CD4-positive, alpha-beta T cell treated with Interleukin-17A for 1 hour (primary cell): ENCODE measurements around the gene MAP3K21.

Experiments used
- DNase-seq: peaks from one replicate; pipeline ENCODE4 v3.0.0-alpha.2; 2020

The MAP3K21 gene

GRCh38 chr1:233390842-233391737 is 63.6 kb downstream of the MAP3K21 start:
- DNase-seq, result no peak

GRCh38 chr1:233393084-233393840 is 65.7 kb downstream of the MAP3K21 start:
- no peak for DNase-seq

GRCh38 chr1:233393926-233394680 is 66.6 kb downstream of the MAP3K21 start:
- no peak for DNase-seq

- peak; percentile 55 for DNase-seq
Observed at GRCh38 chr1:233394860-233395717, 67.6 kb downstream of the MAP3K21 start.

DNA sequence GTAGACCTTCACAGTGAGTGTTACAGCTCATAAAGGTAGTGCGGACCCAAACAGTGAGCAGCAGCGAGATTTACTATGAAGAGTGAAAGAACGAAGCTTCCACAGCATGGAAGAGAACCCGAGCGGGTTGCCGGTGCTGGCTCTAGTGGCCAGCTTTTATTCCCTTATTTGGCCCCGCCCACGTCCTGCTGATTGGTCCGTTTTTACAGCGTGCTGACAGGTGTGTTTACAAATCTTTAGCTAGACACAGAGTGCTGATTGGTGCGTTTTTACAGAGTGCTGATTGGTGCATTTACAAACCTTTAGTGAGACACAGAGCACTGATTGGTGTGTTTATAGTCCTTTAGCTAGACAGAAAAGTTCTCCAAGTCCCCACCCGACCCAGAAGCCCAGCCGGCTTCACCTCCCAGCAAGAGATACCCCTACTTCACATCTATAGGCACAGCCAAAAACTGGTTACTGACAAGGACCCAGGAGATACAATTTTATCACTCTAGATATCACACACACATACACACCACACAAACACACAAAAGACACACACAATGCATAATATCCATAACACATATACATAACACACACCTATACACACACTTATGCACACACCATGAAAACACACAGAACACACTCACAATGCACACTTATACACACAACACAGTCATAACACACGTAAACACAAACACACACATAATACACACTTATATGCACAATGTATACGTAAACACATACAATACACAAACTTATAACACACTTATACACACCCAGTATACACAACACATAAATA is 68.5 kb downstream of the MAP3K21 start:
- DNase-seq, result no peak

DNA sequence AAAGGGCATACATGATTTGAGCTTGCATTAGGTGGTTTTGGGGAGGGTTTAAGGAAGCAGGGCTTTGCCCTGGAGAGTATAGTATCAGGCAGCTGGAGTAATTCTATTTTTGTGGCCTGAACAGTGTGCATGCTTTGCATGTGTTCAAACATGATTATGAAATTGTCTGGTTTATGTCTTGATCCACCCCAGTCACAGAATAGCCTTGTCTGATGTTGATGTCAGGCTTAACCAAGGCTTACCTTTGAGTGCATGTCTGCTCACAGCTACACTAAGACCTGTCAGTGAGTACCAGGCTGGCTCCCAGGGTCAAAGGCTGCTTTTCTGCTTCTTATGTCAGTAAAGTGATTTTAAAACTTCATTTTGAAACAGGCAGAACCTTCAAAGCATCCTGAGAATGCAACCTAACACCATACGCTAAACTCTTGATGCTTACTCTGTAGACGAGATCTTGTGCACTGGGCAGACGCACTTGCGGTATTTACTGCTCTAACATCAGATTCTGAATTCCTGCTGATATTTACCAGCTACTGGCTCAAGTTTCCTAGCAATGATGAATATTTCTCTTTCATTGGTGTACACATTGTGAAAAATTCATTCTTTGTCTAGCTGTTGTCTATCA is 78.9 kb downstream of the MAP3K21 start:
- DNase-seq, result no peak

- DNase-seq, result no peak
Observed at GRCh38 chr1:233406994-233407631, 79.6 kb downstream of the MAP3K21 start.

DNA sequence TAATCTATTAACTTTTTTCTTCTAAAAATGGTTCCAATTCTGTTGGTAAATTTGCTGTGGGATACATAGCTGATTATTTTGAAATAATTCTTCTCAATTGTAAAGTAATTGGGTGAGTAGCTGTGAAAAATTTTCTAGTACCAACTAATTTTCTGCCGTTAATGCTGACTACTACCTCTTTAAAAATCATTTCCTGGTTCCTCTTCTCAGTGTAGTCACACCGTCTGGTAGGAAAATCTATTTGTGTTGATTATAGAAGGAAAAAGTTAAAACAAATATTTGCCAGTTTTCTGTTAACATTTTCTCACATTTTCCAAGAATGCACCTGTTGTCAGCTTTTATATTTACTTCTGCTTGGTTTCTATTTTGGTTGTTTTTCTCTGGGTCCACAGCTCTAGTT is 82.0 kb downstream of the MAP3K21 start:
- no peak for DNase-seq

GRCh38 chr1:233410906-233411305 is 83.4 kb downstream of the MAP3K21 start:
- no peak for DNase-seq

- no peak for DNase-seq
Observed at GRCh38 chr1:233412812-233413211, 85.3 kb downstream of the MAP3K21 start.

DNA sequence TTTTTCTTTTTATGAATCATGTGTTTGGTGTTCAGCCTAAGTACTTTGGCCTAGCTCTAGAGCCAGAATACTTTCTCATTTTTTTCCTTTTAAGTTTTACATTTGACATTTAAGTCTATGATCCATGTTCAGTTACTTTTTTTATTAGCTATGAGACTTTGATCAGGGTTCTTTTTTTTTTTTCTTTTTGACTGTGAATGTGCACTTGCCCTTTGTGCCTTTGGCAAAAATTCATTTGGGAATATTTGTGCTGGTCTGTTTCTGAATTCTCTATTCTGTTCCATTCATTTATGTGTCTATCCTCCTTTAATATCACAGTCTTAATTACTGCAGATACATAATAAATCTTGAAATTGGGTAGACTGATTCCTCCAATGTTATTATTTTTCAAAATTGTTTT is 93.8 kb downstream of the MAP3K21 start:
- DNase-seq, result no peak

DNA sequence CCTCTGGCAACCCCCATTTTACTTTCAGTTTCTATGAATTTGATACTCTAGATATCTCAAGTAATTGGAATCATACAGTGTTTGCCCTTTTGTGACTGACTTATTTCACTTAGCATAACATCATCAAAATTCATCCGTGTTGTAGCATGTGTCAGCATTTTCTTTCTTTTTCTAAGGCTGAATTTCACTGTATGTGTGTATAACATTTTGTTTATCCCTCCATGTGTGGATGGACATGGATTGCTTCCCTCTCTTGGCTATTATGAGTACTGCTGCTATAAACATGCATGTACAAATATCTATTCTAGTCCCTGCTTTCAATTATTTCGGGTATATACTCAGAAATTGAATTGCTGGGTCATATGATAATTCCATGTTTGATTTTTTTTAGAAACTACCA is 97.3 kb downstream of the MAP3K21 start:
- DNase-seq, result no peak

- DNase-seq, result no peak
Observed at GRCh38 chr1:233427907-233428306, 100.4 kb downstream of the MAP3K21 start.

DNA sequence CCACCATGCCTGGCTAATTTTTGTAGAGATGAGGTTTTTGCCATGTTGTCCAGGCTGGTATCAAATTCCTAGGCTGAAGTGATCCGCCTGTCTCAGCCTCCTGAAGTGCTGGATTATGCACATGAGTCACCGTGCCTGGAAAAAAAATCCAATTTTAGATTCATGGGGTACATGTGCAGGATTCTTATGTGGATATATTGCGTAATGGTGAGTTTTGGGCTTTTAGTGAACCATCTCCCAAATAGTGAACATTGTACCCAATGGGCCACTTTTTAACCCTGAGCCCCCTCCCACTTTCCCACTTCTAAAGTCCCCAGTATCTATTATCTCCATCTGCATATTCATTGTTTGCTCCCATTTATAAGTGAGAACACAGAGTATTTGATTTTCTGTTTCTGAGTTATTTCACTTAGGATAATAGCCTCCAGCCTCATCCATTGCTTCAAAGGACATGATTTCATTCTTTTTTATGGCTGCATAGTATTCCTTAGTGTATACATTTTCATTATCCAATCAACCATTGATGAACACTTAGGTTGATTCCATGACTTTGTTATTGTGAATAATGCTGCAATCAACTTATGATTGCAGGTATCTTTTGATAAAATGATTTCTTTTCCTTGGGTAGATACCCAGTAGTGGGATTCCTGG is 104.4 kb downstream of the MAP3K21 start:
- no peak for DNase-seq

- DNase-seq, result no peak
Observed at GRCh38 chr1:233432916-233433315, 105.4 kb downstream of the MAP3K21 start.

GRCh38 chr1:233433436-233434210 is 106.1 kb downstream of the MAP3K21 start:
- DNase-seq, result no peak
